ENCODE results near the gene CCDC177. TPM values are rescaled to one million over a fixed set of nuclear protein-coding genes. Genes with fewer than 3 reads are reported as not detected.

Gene CCDC177
- total RNA-seq, 1 experiment from 2014 or later = 0.82 TPM

- peak; percentile 71 to 73 for DNase-seq
- no peaks in the 10 kb centered on the region for H3K36me3 Mint-ChIP-seq (ENCODE audit: insufficient read depth, unreplicated experiment)
- no peak overlapping the region for H3K4me3 Mint-ChIP-seq (ENCODE audit: unreplicated experiment)
- Histone ChIP-seq H3K27me3 (replicated peaks; ENCODE audit: control insufficient read depth, insufficient read depth, low read length) (no peaks in the 10 kb centered on the region), H3K4me1 (no peaks in the 10 kb centered on the region; the same call in 1 of the 2 replicates), H3K36me3 (ENCODE audit: control insufficient read depth, insufficient read depth, low read length) (no peaks in the 10 kb centered on the region), H3K4me3 (ENCODE audit: low read depth, low read length) (no peak overlapping the region), H3K9me3 (no peaks in the 10 kb centered on the region)
- TF ChIP-seq, protein P1, sequence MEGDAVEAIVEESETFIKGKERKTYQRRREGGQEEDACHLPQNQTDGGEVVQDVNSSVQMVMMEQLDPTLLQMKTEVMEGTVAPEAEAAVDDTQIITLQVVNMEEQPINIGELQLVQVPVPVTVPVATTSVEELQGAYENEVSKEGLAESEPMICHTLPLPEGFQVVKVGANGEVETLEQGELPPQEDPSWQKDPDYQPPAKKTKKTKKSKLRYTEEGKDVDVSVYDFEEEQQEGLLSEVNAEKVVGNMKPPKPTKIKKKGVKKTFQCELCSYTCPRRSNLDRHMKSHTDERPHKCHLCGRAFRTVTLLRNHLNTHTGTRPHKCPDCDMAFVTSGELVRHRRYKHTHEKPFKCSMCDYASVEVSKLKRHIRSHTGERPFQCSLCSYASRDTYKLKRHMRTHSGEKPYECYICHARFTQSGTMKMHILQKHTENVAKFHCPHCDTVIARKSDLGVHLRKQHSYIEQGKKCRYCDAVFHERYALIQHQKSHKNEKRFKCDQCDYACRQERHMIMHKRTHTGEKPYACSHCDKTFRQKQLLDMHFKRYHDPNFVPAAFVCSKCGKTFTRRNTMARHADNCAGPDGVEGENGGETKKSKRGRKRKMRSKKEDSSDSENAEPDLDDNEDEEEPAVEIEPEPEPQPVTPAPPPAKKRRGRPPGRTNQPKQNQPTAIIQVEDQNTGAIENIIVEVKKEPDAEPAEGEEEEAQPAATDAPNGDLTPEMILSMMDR (IDR thresholded peaks at IDR 0.05; ENCODE audit: insufficient read depth in 1 of 2, low read depth in 1 of 2, low read length in 1 of 2, severe bottlenecking in 1 of 2, unreplicated experiment in 1 of 2) = peak; percentile 37 to 77
- no peaks in the 10 kb centered on the region for H3K9me3 Mint-ChIP-seq (ENCODE audit: unreplicated experiment)
- H3K27ac Mint-ChIP-seq (ENCODE audit: unreplicated experiment) = no peak overlapping the region
- H3K27me3 Mint-ChIP-seq (ENCODE audit: insufficient read depth, unreplicated experiment) = no peaks in the 10 kb centered on the region
- no TSS peak for BruUV-seq (replicated peaks)
- H3K4me1 Mint-ChIP-seq (ENCODE audit: low read depth, unreplicated experiment) = peaks cover 16% of the 10 kb centered on the region
- CTCF ChIA-PET = interaction anchor here (0.5 to 1.7 kb wide), 11 partner anchors 16 to 176 kb away, joined by 3 to 10 read pairs (median 5); partner anchors contain the start of gene SUSD6
- POLR2A ChIA-PET = no interaction called here
- intact Hi-C loops (cut with micrococcal nuclease; ENCODE audit: unreplicated experiment) = loop anchor here (5.0 to 10.0 kb wide), 2 partner anchors 235 to 737 kb away; no protein-coding TSS in a partner anchor
Measured at GRCh38 chr14:69580009-69580577, 5.4 kb upstream of the CCDC177 start.

- peaks cover 1% of the 10 kb centered on the region; the same call in 1 of the 2 replicates for H3K4me1 ChIP-seq
- Mint-ChIP-seq H3K36me3 (ENCODE audit: insufficient read depth, unreplicated experiment) (no peaks in the 10 kb centered on the region), H3K4me1 (ENCODE audit: low read depth, unreplicated experiment) (peaks cover 20% of the 10 kb centered on the region), H3K4me3 (ENCODE audit: unreplicated experiment) (no peak overlapping the region), H3K9me3 (ENCODE audit: unreplicated experiment) (no peaks in the 10 kb centered on the region), H3K27me3 (ENCODE audit: insufficient read depth, unreplicated experiment) (peaks cover 3% of the 10 kb centered on the region), H3K27ac (ENCODE audit: unreplicated experiment) (no peak overlapping the region)
- POLR2A ChIA-PET = interaction anchor here (0.6 kb wide), 1 partner anchor 155 kb away, joined by 3 read pairs; no protein-coding TSS in a partner anchor
- BruUV-seq (replicated peaks) = no TSS peak
- H3K9me3 ChIP-seq = no peaks in the 10 kb centered on the region
- H3K4me3 ChIP-seq (ENCODE audit: low read depth, low read length) = no peak overlapping the region
- intact Hi-C loops (cut with micrococcal nuclease; ENCODE audit: unreplicated experiment) = no loop called here
- no peak for DNase-seq
- H3K27me3 ChIP-seq (replicated peaks; ENCODE audit: control insufficient read depth, insufficient read depth, low read length) = no peaks in the 10 kb centered on the region
- CTCF ChIA-PET = interaction anchor here (0.5 to 1.7 kb wide), 10 partner anchors 16 to 175 kb away, joined by 3 to 10 read pairs (median 5); partner anchors contain the start of gene SUSD6
- H3K36me3 ChIP-seq (ENCODE audit: control insufficient read depth, insufficient read depth, low read length) = no peaks in the 10 kb centered on the region
- TF ChIP-seq, protein P1 (IDR thresholded peaks at IDR 0.05; ENCODE audit: insufficient read depth in 1 of 2, low read depth in 1 of 2, low read length in 1 of 2, severe bottlenecking in 1 of 2, unreplicated experiment in 1 of 2) = no peak
Measured at GRCh38 chr14:69579476-69579875, 4.8 kb upstream of the CCDC177 start.

- Histone ChIP-seq H3K36me3 (ENCODE audit: control insufficient read depth, insufficient read depth, low read length) (no peaks in the 10 kb centered on the region), H3K4me3 (ENCODE audit: low read depth, low read length) (no peak overlapping the region), H3K4me1 (peaks cover 35% of the 10 kb centered on the region), H3K27me3 (replicated peaks; ENCODE audit: control insufficient read depth, insufficient read depth, low read length) (no peaks in the 10 kb centered on the region), H3K9me3 (no peaks in the 10 kb centered on the region)
- intact Hi-C loops (cut with micrococcal nuclease; ENCODE audit: unreplicated experiment) = loop anchor here (1.0 to 5.0 kb wide), 3 partner anchors 40 to 333 kb away; no protein-coding TSS in a partner anchor
- H3K4me3 Mint-ChIP-seq (ENCODE audit: unreplicated experiment) = peak overlapping the region; percentile 87
- H3K36me3 Mint-ChIP-seq (ENCODE audit: insufficient read depth, unreplicated experiment) = peaks cover 4% of the 10 kb centered on the region
- H3K9me3 Mint-ChIP-seq (ENCODE audit: unreplicated experiment) = no peaks in the 10 kb centered on the region
- peaks cover 33% of the 10 kb centered on the region for H3K4me1 Mint-ChIP-seq (ENCODE audit: low read depth, unreplicated experiment)
- ChIA-PET POLR2A (interaction anchor here (0.6 to 0.8 kb wide), 2 partner anchors 39 to 106 kb away, joined by 3 to 4 read pairs; no protein-coding TSS in a partner anchor), CTCF (interaction anchor here (0.6 to 2.4 kb wide), 8 partner anchors 18 to 222 kb away, joined by 3 to 52 read pairs (median 3); partner anchors contain the start of gene SLC10A1)
- DNase-seq = no peak
- peak overlapping the region; percentile 39 for H3K27ac Mint-ChIP-seq (ENCODE audit: unreplicated experiment)
- no TSS peak for BruUV-seq (replicated peaks)
- H3K27me3 Mint-ChIP-seq (ENCODE audit: insufficient read depth, unreplicated experiment) = peaks cover 3% of the 10 kb centered on the region
- TF ChIP-seq, protein P1 (IDR thresholded peaks at IDR 0.05; ENCODE audit: insufficient read depth in 1 of 2, low read depth in 1 of 2, low read length in 1 of 2, severe bottlenecking in 1 of 2, unreplicated experiment in 1 of 2) = no peak
Measured at GRCh38 chr14:69574954-69575295, 254 bp upstream of the CCDC177 start.

Data from Caco-2 (cell line).